ENCODE measurements around the gene NUP133.
"Not testable (repeated sequence)": the region's sequence is repeated elsewhere in the genome, so short reads cannot be mapped to it uniquely, and the experiment has no call there.

NUP133 gene

DNA sequence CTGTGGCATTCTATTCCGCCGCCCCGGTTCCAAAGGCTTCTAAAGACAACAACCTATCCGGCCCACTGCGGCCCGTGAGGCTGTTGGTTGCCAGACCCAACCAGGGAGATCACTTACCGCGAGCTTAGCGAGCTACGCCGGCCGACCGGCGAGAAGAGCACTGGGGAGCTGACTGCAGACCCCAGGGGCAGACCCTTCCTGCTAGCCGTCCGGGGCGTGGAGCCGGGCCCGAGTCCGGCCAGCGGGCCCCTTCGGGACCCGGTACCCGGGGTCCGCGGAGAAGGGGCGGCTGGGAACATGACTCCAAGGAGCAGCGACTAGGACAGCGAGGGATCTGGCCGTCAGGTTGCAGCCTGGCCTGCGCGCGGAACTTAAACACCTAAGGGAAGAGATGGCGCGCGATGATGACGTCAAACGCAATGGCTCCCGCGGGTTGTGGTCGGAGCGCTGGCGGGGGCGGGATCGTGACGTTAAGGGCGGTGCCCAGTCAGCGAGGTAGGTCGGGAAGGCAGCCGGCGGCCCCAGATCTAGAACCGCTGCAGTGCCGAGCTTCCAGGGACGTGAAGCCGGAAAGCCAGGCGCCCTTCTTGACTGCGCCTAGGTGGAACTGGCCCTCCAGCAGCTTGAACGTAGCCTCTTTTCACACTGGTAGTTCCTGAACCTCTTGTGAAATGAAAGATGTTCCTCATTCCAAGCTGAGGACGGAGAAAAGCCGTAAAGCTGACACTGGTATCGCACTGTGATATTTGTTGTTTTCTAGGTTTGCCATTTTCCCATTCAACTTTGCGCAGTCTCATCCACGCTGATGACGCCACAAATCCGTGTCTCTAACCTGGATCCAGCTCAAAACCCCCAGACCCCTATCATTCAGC lies at the start of gene NUP133:
Gene NUP133, minus strand, starts transcription at position 391 of the 872 bp plus-strand sequence. Its CDS starts 92 bp downstream, at position 299.
- DNase-seq, result peak; percentile 97

DNA sequence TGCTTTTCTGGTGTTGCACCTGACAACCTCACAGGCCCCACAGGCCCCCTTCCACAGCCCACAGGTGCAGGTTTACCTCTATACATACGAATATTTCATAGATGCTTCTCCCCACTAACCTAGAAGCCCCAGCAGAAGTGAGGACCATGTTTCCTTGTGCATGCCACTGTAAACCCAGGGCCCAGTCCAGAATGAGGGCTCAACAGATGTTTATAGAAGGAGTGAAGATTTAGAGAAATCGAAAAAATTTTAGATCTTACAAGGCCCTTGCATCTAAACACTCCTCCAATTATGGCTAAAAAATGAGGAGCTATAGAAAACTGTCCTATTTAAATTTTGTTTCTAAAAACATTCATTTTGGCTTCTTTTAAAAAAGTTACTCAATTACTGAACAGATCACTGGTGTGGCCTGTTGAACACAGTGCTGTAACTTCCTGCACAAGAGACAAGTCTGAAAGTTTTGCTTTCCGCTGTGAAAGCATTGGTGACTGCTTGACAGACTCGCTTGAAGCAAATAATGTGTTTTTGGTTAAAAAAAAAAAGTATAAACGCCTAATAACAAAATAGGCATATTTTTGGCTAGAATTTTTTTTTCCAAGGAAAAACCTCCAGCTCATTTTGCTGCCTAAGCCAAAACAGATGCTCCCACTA lies 49.2 kb upstream of the NUP133 start:
- DNase-seq, result peak; percentile 26

DNA sequence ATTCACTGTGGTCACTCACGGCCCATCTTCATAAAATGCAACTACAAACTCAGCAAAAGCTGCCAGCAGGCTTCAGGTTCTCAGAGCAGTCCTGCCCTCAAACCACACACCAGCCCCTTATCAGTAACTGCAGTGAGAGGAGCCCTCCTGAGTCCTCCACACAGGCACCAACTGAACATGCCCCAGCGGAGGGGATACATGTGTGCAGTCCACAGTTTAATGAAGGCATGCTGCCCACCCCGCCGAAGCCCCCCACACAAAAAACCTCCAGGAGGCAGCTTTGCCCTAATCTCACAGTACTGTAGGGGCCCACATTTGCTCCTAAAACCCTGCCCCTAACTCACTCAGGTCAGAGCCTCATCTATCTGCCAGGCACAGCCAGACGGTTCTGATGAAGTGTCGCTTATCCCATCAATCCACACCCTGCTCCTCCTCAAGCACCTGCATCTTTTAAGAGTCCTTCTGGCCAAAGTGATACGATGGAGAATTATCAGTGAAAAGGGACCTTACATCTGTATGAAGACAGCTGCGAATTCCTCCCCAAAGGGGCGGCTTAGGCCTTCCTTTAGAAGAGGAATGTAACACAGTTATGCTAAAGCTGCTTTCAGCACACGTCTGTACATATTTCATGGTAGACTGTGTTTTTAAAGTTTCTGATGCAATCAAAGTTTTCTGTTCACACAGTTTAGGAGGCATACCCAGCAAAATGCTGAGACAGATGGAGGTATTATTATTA lies 46.9 kb upstream of the NUP133 start:
- DNase-seq, result no peak

DNA sequence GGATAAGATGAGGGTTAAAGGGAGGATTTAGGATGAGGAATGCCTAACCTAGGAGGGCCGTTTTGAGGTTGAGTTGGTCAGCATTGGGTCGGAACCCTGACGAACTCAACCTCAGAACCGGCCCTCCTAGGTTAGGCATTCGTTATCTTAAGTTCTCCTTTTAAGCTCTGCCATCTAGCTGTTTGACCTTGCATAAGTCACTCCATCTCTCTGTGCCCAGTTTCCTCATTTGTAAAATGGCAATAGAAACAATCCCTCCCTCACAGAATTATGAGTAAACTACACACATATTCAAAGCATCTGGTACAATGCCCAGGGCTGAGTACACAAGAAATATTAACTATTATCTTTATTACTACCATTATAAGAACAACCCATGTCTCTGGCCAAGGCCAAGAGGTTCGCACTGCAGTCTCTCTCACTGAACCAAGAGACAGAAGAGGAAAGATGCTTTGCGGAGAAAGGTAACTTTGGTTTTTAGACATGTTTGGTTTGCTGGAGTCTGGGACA lies 45.5 kb upstream of the NUP133 start:
- DNase-seq, result no peak

DNA sequence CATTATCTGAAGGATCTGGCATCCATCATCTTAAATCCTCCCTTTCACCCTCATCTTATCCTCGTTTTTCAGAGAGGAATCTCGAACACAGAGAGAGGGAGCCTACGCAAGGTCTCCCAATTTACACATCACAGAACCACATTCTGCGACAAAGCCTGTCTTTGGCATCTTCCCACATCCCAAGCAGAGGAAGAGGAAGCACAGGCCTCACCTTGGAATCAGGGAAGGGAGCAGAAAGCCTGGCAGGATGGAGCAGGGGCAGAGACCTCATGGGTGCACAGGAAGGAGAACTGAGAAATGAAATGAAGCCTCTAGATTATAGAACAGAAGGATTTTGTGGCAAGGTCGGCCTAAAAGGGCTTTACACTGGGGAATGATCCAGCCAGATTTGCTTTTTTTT lies 44.6 kb upstream of the NUP133 start:
- no peak for DNase-seq

DNA sequence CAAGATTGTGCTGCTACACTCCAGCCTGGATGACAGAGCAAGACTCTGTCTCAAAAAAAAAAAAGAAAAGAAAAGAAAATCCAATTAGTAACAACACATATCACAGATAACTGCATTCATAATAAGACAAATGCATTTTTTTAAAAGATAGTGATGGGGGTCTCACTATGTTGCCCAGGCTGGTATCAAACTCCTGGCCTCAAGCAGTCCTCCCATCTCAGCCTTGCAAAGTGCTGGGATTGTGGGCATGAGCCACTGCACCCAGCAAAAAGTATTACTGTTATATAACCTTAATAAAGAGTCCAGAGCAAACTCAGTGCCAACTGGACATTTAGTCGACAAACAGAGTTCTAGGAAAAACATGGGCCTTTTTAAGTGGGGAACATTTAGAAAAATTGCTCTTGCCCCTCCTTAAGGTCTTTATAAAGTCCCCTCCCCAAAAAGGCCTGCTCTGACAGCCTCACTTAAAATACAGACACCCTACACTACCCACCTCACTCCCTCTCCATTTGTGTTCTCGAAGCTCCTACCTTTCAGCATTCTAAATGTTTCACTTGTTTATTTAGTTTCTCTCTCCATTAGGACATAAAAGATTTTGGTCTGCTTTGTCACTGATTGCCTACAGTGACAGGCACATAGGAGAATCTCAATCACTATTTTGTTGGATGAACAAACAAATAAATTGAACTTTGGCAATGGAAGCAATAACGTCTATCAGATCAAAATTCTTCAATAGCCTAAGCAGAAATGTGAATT lies 42.8 kb upstream of the NUP133 start:
- no peak for DNase-seq

DNA sequence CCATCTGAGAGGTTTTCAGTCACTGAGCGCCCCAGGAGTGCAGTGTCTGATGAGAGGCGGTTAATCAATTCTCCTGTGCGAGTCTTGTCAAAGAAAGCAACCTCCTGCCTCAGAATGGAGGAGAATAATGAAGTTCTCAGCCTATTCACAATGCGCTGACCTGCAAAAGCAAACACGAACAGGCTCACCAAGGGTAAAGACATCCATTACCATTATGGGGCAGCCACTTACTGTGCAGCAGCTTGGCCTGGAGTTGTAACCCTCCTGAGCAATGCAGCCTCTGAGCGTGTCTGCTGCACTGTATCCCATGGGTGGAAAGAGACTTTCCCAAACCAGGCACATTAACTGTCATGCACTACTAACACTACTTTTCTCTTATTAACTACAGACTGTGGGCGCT lies 39.4 kb upstream of the NUP133 start:
- DNase-seq, result no peak

DNA sequence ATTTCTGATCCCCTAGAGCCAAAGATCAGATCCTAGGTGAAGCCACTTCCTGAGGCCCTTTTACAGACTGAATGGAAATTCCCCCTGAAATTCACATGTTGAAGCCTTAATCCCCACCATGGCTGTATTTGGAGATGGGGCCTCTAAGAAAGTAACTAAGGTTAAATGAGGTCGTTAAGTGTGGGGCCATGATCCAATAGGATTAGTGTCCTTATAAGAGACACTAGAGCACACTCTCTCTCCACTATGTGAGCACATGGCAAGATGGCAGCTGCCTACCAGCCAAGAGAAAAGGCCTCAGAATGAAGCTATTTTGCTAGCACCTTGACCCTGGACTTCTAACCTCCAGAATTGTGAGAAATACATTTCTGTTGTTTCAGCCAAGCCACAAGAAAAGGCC lies 36.4 kb upstream of the NUP133 start:
- DNase-seq, result no peak

DNA sequence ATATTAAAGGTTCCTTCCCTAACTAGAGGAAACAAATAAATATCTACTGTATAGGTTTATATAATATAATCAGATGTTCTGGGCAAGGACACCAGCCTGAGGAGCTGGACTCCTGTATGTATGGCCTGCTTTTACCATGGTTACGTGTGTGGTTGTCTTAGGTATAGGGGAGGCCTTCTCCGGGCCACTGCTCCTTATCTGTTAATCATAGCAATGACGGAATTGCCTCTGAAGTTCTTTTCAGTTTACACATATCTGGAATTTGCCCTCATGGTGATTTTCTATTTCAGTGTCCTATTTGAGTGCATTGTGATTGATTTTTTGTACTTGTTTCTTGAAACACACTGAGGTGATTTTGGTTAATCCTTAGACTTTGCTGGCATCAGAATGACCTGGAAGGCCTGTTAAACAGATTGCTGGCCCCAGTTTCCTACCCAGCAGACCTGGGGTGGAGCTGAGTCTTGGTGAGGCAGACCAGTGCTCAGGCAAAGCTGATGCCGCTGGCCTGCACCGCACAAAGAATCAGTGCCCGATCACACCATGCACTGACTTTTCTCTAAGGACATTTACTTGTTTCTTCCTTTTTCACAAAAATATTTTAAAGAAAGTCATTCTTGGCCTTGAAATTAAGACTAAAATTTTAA lies 31.8 kb upstream of the NUP133 start:
- no peak for DNase-seq

DNA sequence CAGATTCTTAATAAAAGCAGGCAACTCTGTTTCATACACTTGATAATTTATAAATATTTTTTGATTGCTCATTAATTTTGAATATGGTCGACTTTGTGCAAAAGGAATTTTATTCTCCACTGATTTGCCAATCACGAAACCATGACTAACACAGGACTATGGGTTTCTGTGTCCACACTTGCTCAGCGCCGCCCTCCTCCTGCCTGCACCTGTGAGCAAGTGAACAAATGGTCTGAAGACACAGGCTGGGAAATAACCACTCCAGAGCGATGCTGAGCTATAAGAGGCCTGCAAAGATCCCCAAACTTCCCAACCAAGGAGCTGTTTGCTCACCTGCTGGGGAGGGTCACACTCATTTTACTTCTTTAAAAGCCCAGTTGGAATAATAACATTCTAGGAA lies 30.8 kb upstream of the NUP133 start:
- no peak for DNase-seq

DNA sequence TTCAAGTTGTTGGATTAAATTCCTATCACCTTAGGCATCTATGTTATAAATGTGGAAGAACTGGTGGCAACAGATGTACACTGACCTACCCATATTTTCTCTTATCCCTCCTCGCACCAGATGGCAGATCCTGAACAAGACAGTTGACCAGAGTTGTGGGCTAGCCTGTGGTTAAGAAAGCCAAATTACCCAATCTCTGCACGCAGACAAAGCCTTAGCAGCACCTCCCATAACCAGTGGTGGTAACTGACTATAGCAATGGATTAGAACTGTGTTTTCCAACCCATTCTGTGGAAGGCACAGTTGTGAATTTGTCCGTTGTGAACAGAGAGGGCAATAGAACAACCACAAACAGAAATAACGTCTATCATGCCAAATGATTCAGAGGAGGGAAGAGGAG lies 29.8 kb upstream of the NUP133 start:
- no peak for DNase-seq

DNA sequence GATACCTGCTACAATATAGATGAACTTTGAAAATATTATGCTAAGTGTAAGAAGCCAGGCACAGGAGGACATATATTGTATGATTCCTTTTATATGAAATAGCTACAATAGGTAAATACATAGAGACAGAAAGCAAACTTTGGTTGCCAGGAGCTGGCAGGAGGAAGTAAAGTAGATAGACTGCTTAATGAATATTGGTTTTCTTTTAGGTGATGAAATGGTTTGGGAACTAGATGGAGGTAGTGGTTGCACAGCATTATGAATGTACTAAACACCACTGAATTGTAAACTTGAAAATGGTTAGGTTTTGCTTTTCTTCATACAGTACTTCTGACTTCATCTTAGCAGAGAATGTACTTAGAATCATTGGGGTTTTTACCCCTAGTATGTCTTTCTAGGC lies 28.8 kb upstream of the NUP133 start:
- DNase-seq, result no peak

DNA sequence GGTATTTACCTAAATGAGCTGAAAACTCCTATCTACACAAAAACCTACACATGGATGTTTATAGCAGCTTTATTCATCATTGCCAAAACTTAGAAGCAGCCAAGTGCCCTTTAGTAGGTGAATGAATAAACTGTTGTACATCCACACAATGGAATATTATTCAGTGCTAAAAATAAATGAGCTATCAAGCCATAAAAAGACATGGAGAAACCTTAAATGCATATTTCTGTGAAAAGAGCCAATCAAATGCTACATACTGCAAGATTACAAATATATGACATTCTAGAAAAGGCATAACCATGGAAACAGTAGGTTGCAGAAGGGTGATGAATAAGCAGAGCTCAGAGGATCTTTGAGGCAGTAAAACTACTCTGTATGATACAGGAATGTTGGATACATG lies 27.1 kb upstream of the NUP133 start:
- DNase-seq, result no peak

DNA sequence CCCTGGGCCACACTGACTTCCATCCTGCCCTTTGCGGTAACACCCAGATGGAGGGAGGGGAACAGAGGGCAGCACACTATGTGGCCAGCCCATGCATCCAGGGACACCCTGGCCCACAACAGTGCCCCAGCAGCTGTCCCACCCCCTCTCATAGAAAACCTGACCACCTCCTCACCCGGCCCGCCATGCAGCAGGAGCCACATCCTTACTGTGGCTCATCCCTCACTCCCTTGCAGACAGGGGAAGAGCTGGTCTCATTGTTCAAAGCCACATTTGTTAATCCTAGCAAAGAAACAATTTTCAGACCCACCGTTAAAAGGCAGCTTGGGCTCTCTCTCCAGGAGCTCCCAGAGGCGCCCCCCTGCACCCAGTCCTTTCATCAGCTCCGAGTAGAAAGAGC lies 23.2 kb upstream of the NUP133 start:
- no peak for DNase-seq

DNA sequence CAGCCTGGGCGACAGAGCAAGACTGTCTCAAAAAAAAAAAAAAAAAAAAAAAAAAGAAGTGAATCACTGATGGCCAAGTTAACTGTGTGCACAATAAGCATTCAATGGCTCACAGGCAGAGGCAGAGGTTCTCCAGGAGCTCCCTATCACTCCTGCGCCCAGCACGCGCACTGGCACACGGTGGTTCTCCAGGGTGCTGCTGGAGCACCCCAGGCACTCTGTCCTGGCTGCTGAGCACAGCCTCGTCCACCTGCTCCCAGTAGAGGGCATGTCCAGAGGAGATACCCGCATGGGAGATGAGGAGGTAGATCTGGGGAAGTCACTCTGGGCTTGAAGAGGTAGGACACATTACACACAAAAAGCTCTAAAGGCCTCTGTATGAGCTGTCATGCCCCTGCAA lies 21.5 kb upstream of the NUP133 start:
- DNase-seq, result no peak

DNA sequence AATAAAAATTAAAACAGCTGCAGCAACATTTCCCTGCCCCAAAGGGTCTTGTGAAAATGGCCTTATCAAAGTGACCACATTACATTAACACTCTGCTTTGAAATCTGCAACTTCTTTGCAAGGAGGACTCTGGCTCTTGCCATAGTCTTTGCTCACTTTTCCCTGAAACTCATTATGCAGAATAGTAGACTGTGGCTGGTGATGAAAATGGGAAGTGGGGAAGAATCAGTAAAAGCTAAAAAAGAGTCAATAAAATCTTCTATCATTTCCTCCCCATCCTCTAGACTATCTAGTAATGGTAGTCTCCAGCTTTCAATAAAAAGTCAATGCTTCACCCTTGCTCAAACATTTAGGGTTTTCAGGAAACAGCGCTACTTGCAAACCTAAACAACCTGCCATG lies 18.6 kb upstream of the NUP133 start:
- DNase-seq, result no peak

DNA sequence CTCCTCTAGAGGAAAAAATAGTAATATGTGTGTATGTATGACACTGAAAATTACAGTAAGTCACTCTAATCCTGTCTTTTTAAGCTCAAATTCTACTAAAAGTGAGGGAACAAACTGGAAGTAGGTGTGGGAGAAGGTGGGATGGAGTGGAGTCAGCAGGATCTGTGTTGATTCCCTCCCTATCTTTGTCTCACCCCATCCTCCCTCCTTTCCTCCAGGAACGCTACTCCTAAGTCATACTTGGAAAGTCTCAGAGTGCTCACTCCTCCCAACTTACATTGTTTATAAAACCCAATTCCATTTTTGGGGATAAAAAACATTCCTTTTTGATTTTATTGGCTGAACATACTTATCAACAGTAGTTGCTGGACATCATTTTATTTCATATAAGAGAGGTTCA lies 14.9 kb upstream of the NUP133 start:
- no peak for DNase-seq

DNA sequence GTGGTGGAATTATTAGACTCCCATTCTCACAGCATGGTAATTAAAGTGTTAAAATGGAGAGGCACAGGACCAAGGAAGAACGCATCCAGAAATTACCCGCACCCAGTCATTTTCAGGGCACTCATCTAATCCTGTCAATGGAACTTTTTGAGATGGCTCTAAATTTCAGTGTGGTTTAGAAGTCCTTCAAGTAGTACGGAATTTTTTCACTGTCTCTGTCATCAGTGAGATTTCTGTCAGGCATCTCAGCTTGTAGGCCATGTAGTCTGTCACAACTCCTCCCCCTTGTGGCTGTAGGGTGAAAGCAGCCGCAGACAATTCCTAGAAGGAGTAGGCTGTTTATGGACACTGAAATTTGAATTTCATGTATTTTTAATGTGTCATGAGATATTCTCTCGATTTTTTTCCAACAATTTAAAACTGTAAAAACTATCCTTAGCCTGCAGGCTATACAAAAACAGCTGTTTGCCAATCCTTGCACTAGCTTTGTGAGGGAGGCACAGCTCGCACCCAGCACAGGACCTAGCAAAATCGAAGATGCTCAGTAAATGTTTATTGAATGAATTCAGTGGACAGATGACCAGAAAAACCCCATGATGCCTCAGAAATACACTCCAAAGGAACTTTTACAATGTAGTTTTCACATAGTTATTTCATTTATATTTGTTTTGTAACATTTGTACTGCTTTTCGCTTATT lies 6.6 kb upstream of the NUP133 start:
- DNase-seq, result peak; percentile 77

DNA sequence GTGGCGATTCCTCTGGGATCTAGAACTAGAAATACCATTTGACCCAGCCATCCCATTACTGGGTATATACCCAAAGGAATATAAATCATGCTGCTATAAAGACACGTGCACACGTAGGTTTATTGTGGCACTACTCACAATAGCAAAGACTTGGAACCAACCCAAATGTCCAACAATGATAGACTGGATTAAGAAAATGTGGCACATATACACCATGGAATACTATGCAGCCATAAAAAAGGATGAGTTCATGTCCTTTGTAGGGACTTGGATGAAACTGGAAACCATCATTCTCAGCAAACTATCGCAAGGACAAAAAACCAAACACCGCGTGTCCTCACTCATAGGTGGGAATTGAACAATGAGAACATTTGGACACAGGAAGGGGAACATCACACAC lies 3.5 kb upstream of the NUP133 start:
- DNase-seq, result not testable (repeated sequence)

DNA sequence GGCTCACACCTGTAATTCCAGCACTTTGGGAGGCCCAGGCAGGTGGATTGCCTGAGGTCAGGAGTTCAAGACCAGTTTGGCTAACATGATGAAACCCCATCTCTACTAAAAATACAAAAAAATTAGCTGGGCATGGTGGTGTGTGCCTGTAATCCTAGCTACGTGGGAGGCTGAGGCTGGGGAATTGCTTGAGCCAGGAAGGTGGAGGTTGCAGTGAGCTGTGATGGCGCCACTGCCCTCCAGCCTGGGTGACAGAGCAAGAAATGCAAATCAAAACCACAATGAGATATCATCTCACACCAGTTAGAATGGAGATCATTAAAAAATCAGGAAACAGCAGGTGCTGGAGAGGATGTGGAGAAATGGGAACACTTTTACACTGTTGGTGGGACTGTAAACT lies 3.1 kb upstream of the NUP133 start:
- not testable (repeated sequence) for DNase-seq

DNA sequence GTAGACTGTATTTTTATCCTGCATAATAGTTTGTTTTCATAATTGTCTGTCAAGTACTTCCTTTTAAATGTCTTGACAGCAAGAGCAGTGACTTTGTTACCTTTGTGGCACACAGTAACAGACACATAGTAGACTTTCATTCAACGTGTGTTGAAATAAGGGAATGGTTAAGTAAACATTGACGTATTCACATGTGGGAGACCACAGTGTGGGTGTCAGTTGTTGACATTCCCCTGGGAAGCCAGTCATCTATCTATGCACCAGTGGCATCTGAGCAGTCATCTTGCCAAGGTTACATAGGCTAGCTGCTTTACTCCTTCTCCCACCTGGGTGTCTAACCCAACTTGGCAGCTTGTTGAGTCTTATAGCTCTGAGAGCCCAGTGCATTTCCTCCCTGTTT lies 1.4 kb upstream of the NUP133 start:
- no peak for DNase-seq

All from CD4-positive, alpha-beta T cell treated with Interleukin-10 for 1 hour (primary cell).